HepG2 (cell line): Measurements from ENCODE around the gene ROBO2. TPM values are rescaled to one million over a fixed set of nuclear protein-coding genes. Genes with fewer than 3 reads are reported as not detected.

Experiments
- ATAC-seq: fragments of 200-7000 bp; cut with Tn5 transposase; 3 replicates; pipeline ENCODE4 v1.9.1; 2020; ENCODE audit warnings: mild to moderate bottlenecking, moderate library complexity
- BruUV-seq: library from RNA; stranded (reverse); fragments of 400-500 nt; replicated peaks from 2 replicates; lab custom pipeline; 2021; lab: Mats Ljungman, UMichigan
- CTCF ChIA-PET: fragments of 300-600 bp; formaldehyde crosslinking; extraction: SDS; loops from one replicate; lab custom pipeline; 2021; ENCODE audit warnings: low total read pairs, inconsistent platforms, low intra/inter-chr PET ratio; lab: Yijun Ruan, JAX
- POLR2A ChIA-PET: fragments of 350-600 bp; sonication (Branson Sonifier 250); formaldehyde crosslinking; loops from one replicate; lab custom pipeline; 2020; ENCODE audit warnings: antibody characterized with exemption, inconsistent platforms; lab: Yijun Ruan, JAX
- DNase-seq: peaks from one replicate; pipeline ENCODE4 v3.0.0-alpha.2; 2015; ENCODE audit warnings: low spot score
- FAIRE-seq: peaks from 3 replicates; lab custom pipeline; 2011; peaks lifted over from hg19 to GRCh38; lab: Jason Lieb, UNC
- H2AFZ ChIP-seq: one replicate; pipeline ENCODE4 v1.6.1; 2011; ENCODE audit warnings: low read length, inconsistent platforms
- H3K27ac ChIP-seq: fragments of 300-600 bp; 3 replicates; pipeline ENCODE4 v1.8.0; 2011; ENCODE audit warnings: mixed run types, mild to moderate bottlenecking, mixed read lengths, low read length, inconsistent platforms; ENCODE audit not compliant: insufficient read depth; ENCODE audit errors: extremely low read length
- H3K27me3 ChIP-seq, 2 experiments: fragments of 200-600 bp in 1 of 2; 2 replicates in 1 of 2; 3 replicates in 1 of 2; pipeline versions ENCODE4 v1.6.0 to v1.8.0; 2011; ENCODE audit warnings: low read length in 2 of 2, mild to moderate bottlenecking in 2 of 2, moderate library complexity in 2 of 2, inconsistent platforms in 1 of 2; ENCODE audit not compliant: insufficient read depth in 2 of 2, control insufficient read depth in 1 of 2
- H3K36me3 ChIP-seq, 2 experiments: fragments of 200-600 bp in 1 of 2; replicated peaks in 1 of 2; 2 replicates in 1 of 2; 3 replicates in 1 of 2; pipeline versions ENCODE4 v1.5.1 to v1.8.0; 2011; ENCODE audit warnings: low read length in 2 of 2, inconsistent platforms in 1 of 2; ENCODE audit not compliant: insufficient read depth in 2 of 2, control insufficient read depth in 1 of 2
- H3K4me1 ChIP-seq: 2 replicates; pipeline ENCODE4 v1.5.1; 2012; ENCODE audit warnings: low read length, inconsistent platforms; ENCODE audit not compliant: insufficient read depth
- H3K4me2 ChIP-seq: 2 replicates; pipeline ENCODE4 v1.6.0; 2011; ENCODE audit warnings: low read depth, low read length, inconsistent platforms
- H3K4me3 ChIP-seq, 3 experiments: fragments of 200-600 bp in 1 of 3; sonication (generic), shearing (Covaris generic) in 1 of 3; replicated peaks in 1 of 3; 2 replicates each; pipeline ENCODE4 v1.5.1; 2011 to 2016; ENCODE audit warnings: low read length in 3 of 3, inconsistent platforms in 2 of 3, low read depth in 2 of 3, mild to moderate bottlenecking in 2 of 3, control low read depth in 1 of 3, mixed read lengths in 1 of 3; ENCODE audit not compliant: insufficient read depth in 1 of 3
- H3K79me2 ChIP-seq: one replicate; pipeline ENCODE4 v1.6.1; 2011; ENCODE audit warnings: low read length, inconsistent platforms; ENCODE audit not compliant: insufficient read depth
- H3K9ac ChIP-seq: 2 replicates; pipeline ENCODE4 v1.6.0; 2011; ENCODE audit warnings: mild to moderate bottlenecking, low read depth, low read length, inconsistent platforms; ENCODE audit not compliant: insufficient read depth
- H3K9me3 ChIP-seq: 2 replicates; pipeline ENCODE4 v1.5.1; 2012; ENCODE audit warnings: mild to moderate bottlenecking, low read length
- H4K20me1 ChIP-seq: 2 replicates; pipeline ENCODE4 v1.6.0; 2011; ENCODE audit warnings: inconsistent platforms, mild to moderate bottlenecking, low read length, moderate library complexity; ENCODE audit not compliant: insufficient read depth
- DPF2 ChIP-seq: sonication (generic); formaldehyde crosslinking; IDR thresholded peaks from 2 replicates; pipeline ENCODE4 v1.4.0; 2020; ENCODE audit warnings: mild to moderate bottlenecking, low read depth, missing genetic modification reagents, borderline replicate concordance
- GATAD1 ChIP-seq: IDR thresholded peaks from 2 replicates; pipeline ENCODE4 v1.6.1; 2016; ENCODE audit warnings: missing genetic modification reagents, missing compliant biosample characterization
- HNF4G ChIP-seq, 2 experiments: sonication (generic) in 1 of 2; formaldehyde crosslinking in 1 of 2; IDR thresholded peaks; 2 replicates each; pipeline versions ENCODE4 v1.4.0 to v1.6.1; 2011 to 2020; ENCODE audit warnings: borderline replicate concordance in 2 of 2, low read depth in 2 of 2, mild to moderate bottlenecking in 2 of 2, low read length in 1 of 2, missing genetic modification reagents in 1 of 2, moderate library complexity in 1 of 2
- NR2C2 ChIP-seq: sonication (generic); formaldehyde crosslinking; IDR thresholded peaks from 2 replicates; pipeline ENCODE4 v1.4.0; 2020; ENCODE audit warnings: missing genetic modification reagents, mild to moderate bottlenecking, moderate library complexity, borderline replicate concordance
- RCOR2 ChIP-seq: IDR thresholded peaks from 2 replicates; pipeline ENCODE4 v1.6.1; 2016; ENCODE audit warnings: missing biosample characterization, missing genetic modification reagents
- STAG1 ChIP-seq: sonication (generic); formaldehyde crosslinking; IDR thresholded peaks from 2 replicates; pipeline ENCODE4 v1.4.0; 2020; ENCODE audit warnings: missing genetic modification reagents
- WGBS: methylation state at CpG from one replicate; pipeline ENCODE4 v1.1.6; 2017; ENCODE audit warnings: low lambda C conversion rate; 5-methylcytosine and 5-hydroxymethylcytosine counted together
- in situ Hi-C: cut with HindIII; loops from 2 replicates; pipeline ENCODE4 v1.10.0; 2017; ENCODE audit warnings: low pct_unique_long_range_greater_than_20kb; ENCODE audit not compliant: extremely low pct_ligation_motif_present
- intact Hi-C: fragments of 100-400 bp; cut with micrococcal nuclease; formaldehyde crosslinking; loops from one replicate; pipeline ENCODE4 v1.10.0; 2022; ENCODE audit not compliant: unreplicated experiment
- polyA plus RNA-seq, 8 experiments: library from polyadenylated mRNA; depleted of rRNA in 3 of 8; stranded (reverse) in 7 of 8; unstranded in 1 of 8; fragments of >200 nt; fragmentation: Illumina TruSeq in 4 of 8; extraction: Trizol in 4 of 8; gene quantifications; 2 replicates each; pipeline versions ENCODE4 v1.2.1 to v1.2.3, GENCODE V29; 2011 to 2016; ENCODE audit warnings: low read depth in 4 of 8, missing spikeins in 1 of 8, mixed read lengths in 1 of 8; ENCODE audit not compliant: insufficient read depth in 1 of 8
- total RNA-seq, 5 experiments: library from RNA; depleted of rRNA; stranded (reverse); fragments of >200 nt; fragmentation: Illumina TruSeq; extraction: Trizol; gene quantifications; 2 replicates each; pipeline ENCODE4 v1.2.3, GENCODE V29; 2016; ENCODE audit warnings: low read depth in 1 of 5
- TF ChIP-seq, protein P1 (sequence below): sonication (generic); formaldehyde crosslinking; IDR thresholded peaks from 2 replicates; pipeline ENCODE4 v1.5.0; 2020; ENCODE audit warnings: missing genetic modification reagents, mild to moderate bottlenecking, borderline replicate concordance

ROBO2 gene
- total and polyA plus RNA-seq, 2 of the 13 experiments (the other 11 are each of a cell fraction or from before 2014, with no cell fraction given): not detected

DNA sequence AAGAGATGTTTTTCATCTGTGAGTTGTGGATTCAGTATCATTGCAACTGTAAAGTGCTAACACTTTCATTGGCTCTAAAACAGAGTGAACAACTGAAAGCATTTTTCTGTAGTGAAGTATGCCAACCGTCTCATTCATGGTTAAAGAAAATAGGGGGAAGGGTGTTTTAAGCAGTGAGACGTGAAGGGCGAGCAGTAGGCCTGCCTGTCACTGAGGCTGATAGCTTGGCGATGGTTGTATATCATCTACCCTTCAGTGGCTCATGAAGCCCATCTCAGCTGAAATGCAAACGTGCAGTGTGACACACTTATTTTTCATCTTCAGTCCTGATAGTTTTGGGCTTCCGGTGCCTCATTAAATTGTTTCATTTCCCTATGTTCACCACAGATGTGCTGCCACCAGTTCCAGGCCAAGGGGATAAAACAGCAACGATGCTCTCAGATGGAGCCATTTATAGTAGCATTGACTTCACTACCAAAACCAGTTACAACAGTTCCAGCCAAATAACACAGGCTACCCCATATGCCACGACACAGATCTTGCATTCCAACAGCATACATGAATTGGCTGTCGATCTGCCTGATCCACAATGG is 562.0 kb downstream of the ROBO2 start (continued):
- TF ChIP-seq, protein P1, sequence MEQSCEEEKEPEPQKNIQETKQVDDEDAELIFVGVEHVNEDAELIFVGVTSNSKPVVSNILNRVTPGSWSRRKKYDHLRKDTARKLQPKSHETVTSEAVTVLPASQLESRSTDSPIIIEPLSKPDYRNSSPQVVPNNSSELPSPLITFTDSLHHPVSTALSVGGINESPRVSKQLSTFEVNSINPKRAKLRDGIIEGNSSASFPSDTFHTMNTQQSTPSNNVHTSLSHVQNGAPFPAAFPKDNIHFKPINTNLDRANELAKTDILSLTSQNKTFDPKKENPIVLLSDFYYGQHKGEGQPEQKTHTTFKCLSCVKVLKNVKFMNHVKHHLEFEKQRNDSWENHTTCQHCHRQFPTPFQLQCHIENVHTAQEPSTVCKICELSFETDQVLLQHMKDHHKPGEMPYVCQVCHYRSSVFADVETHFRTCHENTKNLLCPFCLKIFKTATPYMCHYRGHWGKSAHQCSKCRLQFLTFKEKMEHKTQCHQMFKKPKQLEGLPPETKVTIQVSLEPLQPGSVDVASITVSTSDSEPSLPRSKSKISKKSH (CRISPR knock-in tag): no peak
- TF ChIP-seq NR2C2 (CRISPR knock-in tag): no peak
- TF ChIP-seq HNF4G (IDR thresholded peaks at IDR 0.05; ENCODE audit: borderline replicate concordance, low read depth, low read length): no peak
- no peak for TF ChIP-seq HNF4G (CRISPR knock-in tag; IDR thresholded peaks at IDR 0.05; ENCODE audit: borderline replicate concordance, low read depth)
- TF ChIP-seq RCOR2 (CRISPR knock-in tag): no peak
- TF ChIP-seq DPF2 (CRISPR knock-in tag): no peak

DNA sequence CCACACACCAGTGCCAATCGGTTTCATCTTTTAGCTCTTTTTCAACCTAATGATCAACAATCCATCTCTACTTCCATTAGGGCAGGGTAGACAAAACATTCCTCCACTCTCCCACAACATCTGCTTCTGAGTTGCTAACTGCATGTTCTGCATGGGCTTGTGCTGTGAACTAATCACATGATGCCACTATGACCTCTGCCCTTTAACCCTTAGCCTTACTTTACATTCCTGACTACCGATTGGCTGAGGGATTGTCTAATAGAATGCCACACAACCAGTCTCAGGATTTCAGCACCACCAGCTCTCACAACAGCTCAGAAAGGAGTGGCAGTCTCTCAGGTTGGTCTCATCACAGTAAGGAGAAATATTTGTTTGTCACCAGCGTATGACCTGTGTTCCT is 562.8 kb downstream of the ROBO2 start:
- 40% methylated on average over 3 of the region's 3 CpGs for WGBS
- H3K4me1 ChIP-seq: peaks cover 12% of the 10 kb centered on the region
- FAIRE-seq: no peak
- H3K9me3 ChIP-seq: no peaks in the 10 kb centered on the region
- in situ Hi-C loops: no loop called here
- DNase-seq: no peak
- H3K36me3 ChIP-seq: no peaks in the 10 kb centered on the region
- CTCF ChIA-PET: no interaction called here
- TF ChIP-seq STAG1 (CRISPR knock-in tag): no peak
- TF ChIP-seq NR2C2 (CRISPR knock-in tag): 0 out of 2 replicates have a peak, but pooled peaks have one; percentile 17
- no peak for TF ChIP-seq GATAD1 (CRISPR knock-in tag)
- TF ChIP-seq, all 625 proteins: peak for 1
- Histone ChIP-seq H2AFZ (no peak overlapping the region), H3K79me2 (no peaks in the 10 kb centered on the region), H3K27me3 (no peaks in the 10 kb centered on the region), H3K4me2 (no peak overlapping the region), H3K9ac (no peak overlapping the region), H3K4me3 (no peak overlapping the region), H4K20me1 (no peaks in the 10 kb centered on the region), H3K27ac (no peak overlapping the region)
- no peak for ATAC-seq
- BruUV-seq: no TSS peak
- POLR2A ChIA-PET: no interaction called here
- intact Hi-C loops: no loop called here
